Upper lobe of left lung (tissue), 4 donors: ENCODE data around the gene RYR3.

ENCODE experiments used
- CTCF ChIP-seq, 6 experiments: fragments of 450-650 bp in 4 of 6; fragments of 200-600 bp in 2 of 6; sonication (generic) in 2 of 6; IDR thresholded peaks; one replicate each; pipeline ENCODE4 v1.5.1; 2016 to 2019; ENCODE audit warnings: antibody characterized with exemption in 6 of 6
- EP300 ChIP-seq, 4 donors: sonication (generic); formaldehyde crosslinking; IDR thresholded peaks; one replicate each; pipeline ENCODE4 v1.5.1; 2017; ENCODE audit warnings: antibody characterized with exemption in 4 of 4, control low read depth in 2 of 4
- POLR2A ChIP-seq, 4 donors: fragments of 450-650 bp; IDR thresholded peaks; one replicate each; pipeline ENCODE4 v1.5.1; 2016 to 2017; ENCODE audit warnings: antibody characterized with exemption in 4 of 4, mild to moderate bottlenecking in 2 of 4

DNA sequence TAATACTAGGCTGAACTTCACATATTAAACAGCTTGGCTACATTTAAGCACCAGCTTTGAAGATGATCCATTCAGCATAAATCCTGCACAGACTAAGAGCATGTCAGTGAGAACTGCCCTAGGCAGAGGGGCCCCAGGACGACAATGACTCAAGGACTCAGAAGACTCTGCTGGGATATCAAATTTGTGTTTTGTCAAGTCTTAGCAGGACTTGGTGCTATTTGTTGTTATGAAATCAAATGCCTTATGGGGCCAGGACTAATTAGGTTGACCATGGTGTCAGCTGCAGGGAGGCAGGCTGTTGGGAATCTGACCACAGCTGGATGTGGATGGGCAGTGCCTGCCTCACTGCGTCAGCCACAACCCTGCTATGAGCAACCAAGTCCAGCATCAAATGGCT lies 91.8 kb downstream of the RYR3 start:
- TF ChIP-seq CTCF (IDR thresholded peaks at IDR 0.05) (no peak), POLR2A (IDR thresholded peaks at IDR 0.05) (no peak), EP300 (IDR thresholded peaks at IDR 0.05) (no peak)
